Measurements from ENCODE around the gene C14orf180. TPM values are rescaled to one million over a fixed set of nuclear protein-coding genes. Genes with fewer than 3 reads are reported as not detected.

C14orf180 gene
- total and polyA plus RNA-seq, 2 of the 8 experiments (the other 6 are each of a cell fraction or from before 2014, with no cell fraction given): not detected

- TF ChIP-seq CHD7 (IDR thresholded peaks at IDR 0.05; ENCODE audit: insufficient replicate concordance, low read length) (no peak), TBP (IDR thresholded peaks at IDR 0.05; ENCODE audit: low read depth, low read length) (no peak), SRF (IDR thresholded peaks at IDR 0.05; ENCODE audit: low read depth, low read length) (no peak), POU5F1 (IDR thresholded peaks at IDR 0.05; ENCODE audit: low read depth, low read length) (no peak), CHD1 (IDR thresholded peaks at IDR 0.05; ENCODE audit: low read depth, low read length) (no peak), KDM4A (IDR thresholded peaks at IDR 0.05; ENCODE audit: low read depth, low read length, severe bottlenecking) (no peak), SP1 (IDR thresholded peaks at IDR 0.05; ENCODE audit: low read depth, low read length) (no peak)
These were observed 32.1 kb upstream of the C14orf180 start (continued) for GRCh38 chr14:104547310-104547997.
